ENCODE results near the gene LSM14B.

DNA sequence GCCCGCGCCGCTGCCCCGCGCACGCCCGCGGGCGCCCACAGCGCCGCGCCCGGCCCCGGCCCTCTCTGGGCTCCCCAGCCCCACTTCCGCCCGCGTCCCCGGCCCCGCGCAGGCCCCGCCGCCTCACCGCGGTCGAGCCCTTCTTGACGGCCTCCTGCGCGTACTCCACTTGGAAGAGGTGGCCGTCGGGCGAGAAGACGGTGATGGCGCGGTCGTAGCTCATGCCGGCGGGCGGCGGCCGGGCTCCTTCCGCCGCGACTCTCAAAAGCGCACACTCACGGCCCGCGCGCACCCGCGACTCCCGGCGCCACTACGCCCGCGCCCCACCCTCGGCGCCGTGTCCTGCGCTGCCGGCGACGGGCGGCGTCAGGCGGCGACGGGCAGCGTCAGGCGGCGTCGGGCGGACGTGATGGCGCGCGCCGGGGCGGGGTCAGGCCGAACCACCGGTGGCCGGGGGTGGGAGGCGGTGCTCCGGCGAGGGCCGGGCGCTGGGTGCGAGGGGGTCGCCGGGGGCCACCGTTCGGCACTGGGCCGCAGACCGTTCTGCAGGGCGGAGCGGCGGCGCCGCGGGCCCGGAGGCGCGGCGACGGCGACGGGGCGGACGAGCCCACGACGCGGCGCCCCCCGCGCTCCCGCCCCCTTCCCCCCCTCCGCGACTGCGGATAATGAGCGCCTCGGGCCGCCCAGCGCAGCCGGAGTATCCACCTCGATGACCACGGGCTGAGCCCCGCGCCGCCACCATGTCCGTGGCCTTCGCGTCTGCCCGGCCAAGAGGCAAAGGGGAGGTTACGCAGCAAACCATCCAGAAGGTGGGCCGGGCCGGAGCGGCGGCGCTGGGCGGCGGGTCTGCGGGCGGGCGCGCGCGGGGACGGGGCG lies 21.0 kb downstream of the LSM14B start, which contains the start of the genes PSMA7 and SS18L1:
- TF ChIP-seq POLR2A (IDR thresholded peaks at IDR 0.05) (peak in 1 of 4 donors; percentile 9), EP300 (IDR thresholded peaks at IDR 0.05) (no peak)
- TF ChIP-seq, protein P1, sequence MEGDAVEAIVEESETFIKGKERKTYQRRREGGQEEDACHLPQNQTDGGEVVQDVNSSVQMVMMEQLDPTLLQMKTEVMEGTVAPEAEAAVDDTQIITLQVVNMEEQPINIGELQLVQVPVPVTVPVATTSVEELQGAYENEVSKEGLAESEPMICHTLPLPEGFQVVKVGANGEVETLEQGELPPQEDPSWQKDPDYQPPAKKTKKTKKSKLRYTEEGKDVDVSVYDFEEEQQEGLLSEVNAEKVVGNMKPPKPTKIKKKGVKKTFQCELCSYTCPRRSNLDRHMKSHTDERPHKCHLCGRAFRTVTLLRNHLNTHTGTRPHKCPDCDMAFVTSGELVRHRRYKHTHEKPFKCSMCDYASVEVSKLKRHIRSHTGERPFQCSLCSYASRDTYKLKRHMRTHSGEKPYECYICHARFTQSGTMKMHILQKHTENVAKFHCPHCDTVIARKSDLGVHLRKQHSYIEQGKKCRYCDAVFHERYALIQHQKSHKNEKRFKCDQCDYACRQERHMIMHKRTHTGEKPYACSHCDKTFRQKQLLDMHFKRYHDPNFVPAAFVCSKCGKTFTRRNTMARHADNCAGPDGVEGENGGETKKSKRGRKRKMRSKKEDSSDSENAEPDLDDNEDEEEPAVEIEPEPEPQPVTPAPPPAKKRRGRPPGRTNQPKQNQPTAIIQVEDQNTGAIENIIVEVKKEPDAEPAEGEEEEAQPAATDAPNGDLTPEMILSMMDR (IDR thresholded peaks at IDR 0.05), result no peak
